ENCODE data around the gene GRIN2B.

The GRIN2B gene

DNA sequence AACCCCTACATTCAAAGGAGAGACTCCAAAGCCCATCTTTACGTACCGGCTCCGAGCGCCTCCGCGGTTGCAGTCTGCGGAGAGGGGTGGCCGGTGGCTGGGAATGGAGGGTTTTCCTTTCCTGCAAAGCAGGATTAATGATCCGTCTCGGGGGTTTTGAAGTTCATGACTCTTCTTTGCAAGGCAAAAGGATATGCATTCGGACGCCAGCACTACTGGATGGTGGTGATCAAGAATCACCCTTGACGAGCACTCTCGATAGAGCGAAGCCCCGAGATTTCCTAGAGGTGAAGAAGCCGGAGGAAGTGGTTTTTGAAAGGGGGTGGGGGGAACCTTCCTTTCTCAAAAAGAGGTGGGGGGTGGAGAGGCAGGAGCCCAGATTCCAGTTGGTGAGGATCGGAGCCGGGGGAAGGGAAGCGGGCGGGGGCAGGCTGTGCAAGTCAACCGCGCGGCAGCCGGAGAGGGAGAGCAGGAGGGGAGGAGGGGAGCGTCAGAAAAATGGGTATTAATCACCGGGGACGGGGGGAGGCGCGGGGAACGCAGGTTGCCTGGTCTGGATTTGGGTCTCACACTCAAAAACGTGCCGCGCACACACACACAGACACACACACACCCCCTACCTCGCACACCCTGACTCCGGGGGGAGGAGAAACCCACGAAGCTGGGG lies at the start of gene GRIN2B:
Gene GRIN2B, minus strand, starts transcription at position 307 of the 667 bp plus-strand sequence. CDS start 115,394 bp downstream, outside the sequence.
- no peak for DNase-seq (ENCODE audit: low spot score)

DNA sequence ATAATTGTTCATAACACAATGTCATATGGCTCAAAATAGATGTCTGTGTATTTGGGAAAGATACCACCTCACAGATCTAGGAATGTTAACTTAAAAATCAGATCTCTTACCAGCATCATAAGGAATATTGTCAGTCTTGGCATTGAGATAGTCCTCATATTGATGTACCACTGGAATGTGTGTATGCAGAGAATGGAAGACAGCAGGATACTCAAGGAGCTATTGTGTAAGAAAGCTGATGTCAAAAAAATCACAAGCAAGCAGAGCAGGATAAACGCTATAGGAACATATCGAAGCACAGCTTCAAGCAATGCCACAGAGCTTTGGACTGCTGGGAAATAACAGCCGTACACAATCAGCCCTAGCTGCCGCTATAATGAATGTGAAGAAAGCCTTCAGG lies 45.1 kb upstream of the GRIN2B start:
- DNase-seq (ENCODE audit: low spot score), result no peak

DNA sequence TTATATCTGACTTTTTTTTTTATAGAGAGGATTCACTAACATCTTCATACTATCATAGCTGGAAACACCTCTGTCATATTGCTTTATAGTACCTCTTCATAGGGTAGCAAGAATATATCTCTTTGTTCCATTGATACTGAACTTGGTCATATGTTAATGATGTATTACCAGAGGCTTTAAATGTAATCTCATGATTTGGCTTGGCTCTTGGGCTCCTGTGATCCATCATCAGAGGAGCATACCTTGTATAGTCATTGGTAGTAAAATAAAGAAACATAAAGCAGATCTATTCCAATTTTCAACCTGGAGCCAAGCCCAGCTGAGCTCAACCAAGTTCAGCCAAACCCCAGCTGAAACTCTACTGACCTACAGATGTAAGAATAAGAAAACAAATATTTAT lies 43.2 kb upstream of the GRIN2B start:
- DNase-seq (ENCODE audit: low spot score), result no peak

DNA sequence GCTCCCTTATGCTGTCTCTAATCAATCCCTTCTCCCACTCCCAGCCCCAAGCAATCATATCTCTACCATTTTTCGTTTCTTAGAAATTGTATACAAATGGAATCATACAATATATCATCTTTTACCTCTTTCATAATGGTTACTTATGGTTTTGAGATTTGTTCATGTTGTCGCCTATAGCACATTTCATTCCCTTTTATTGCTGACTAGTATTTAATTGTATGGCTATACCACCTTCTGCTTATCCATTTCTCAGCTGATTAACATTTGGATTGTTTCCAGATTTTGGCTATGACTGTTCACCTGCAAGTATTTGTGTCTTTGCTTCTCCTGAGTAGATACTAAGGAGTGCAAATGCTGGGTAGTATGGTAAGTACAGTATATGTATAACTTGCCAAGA lies 36.7 kb upstream of the GRIN2B start:
- no peak for DNase-seq (ENCODE audit: low spot score)

DNA sequence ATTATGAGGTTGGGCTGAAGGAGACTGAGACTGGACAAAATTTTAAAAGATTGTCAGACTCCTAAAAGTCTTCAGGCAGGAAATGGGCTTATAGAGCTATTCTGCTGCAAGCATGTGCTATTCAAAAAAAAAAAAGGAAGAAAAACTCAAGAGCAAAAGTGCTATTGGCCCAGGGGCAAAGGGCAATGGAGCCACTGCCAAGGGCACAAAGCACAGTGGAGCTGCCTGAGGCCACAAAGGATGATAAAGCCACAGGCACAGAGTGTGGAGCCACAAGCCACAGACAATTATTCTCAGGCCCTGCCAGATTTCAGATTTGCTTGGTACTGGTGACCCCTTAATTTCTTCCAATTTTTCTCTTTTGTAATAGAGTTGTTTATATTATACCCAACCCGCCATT lies 29.6 kb upstream of the GRIN2B start:
- DNase-seq (ENCODE audit: low spot score), result no peak

DNA sequence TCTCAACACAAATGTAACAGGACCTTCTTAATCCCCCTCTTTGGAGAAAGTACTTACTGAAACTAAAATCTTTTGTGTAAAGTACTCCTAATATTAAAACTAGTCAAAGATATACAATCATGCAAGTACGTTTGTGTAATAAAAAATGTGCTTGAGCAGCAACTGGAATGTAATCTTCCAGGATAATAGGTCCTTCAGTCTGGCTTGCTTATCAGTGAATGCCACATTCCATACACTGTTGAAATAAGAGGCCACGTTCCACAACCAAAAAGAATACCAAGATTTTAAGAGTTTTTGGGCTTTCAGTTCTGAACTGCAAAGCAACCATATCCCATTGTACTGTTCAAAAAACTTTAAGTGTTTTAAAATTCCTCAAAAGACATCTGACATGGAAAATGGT lies 26.2 kb upstream of the GRIN2B start:
- no peak for DNase-seq (ENCODE audit: low spot score)

DNA sequence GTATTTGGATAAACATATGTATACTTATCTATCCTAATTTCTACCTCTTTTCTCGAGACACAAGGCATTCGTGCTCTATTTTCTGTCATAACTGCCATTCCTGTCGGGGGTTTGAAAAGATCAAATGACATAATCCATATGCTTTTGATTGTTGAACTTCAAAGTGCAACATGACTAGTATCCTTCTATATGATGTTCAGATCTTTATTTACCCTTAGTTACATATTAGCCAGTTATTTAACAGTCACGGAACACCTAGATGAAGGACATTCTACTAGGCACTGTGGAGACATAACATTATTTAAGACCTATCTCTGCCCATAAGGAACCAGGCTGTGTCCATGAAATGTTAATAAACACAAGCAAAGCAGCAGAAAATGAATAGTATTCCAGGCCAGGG lies 11.2 kb upstream of the GRIN2B start:
- DNase-seq (ENCODE audit: low spot score), result no peak

DNA sequence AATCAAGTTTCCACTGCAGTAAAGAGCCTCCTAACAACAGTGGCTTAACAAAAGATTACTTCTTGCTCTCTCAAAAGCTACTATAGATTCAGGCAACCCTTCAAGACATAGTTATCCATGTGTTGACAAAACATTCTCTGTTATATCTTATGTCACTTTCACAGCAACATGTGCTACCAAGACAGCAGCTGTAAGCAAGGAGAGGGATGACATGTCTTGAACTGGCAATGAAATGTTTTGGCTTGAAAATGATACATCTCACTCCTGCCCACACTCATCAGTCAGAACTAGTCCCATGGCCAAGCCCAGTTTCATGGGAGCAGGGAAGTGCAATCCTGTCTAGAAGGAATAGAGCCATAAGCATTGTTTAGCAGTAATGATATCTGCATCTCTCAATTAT lies 10.7 kb upstream of the GRIN2B start:
- no peak for DNase-seq (ENCODE audit: low spot score)

DNA sequence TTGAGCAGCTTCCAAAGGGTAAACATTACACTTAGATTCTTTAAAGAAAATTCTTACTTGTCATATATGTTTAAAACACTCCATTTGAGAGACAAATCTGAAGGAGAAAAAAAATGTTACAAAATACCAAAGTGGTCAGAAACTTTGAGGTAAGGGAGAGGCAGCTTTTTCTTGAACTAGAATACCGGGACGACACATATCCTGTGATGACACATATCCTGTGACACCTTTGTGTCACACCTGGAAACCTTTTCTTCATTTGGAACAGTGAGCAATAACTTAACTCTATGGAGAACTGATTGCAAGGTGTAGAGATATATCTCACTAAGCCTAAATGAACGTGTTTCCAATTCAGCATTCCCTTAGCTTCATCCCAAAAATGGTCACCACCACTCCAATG lies 4.6 kb upstream of the GRIN2B start:
- DNase-seq (ENCODE audit: low spot score), result no peak

DNA sequence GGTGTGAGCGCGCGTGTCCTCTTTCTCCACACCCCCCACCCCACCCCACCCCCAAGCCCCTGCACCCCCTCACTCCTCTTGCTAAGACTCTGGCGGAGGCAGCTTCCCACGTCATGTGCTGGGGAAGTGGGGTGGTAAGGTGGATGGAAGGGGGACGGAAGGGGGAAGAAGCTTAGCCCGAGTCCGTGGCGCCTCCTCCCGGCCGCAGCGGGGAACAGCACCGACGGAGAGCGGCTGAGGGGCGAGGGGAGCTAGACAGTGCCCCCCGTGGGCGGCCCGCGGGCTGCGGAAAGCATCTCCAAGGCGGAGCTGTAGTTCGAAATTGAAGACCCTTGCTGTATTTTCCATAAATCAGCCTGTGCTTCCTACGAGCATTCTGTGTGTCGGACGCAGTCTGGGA lies 588 bp upstream of the GRIN2B start:
- no peak for DNase-seq (ENCODE audit: low spot score)

DNA sequence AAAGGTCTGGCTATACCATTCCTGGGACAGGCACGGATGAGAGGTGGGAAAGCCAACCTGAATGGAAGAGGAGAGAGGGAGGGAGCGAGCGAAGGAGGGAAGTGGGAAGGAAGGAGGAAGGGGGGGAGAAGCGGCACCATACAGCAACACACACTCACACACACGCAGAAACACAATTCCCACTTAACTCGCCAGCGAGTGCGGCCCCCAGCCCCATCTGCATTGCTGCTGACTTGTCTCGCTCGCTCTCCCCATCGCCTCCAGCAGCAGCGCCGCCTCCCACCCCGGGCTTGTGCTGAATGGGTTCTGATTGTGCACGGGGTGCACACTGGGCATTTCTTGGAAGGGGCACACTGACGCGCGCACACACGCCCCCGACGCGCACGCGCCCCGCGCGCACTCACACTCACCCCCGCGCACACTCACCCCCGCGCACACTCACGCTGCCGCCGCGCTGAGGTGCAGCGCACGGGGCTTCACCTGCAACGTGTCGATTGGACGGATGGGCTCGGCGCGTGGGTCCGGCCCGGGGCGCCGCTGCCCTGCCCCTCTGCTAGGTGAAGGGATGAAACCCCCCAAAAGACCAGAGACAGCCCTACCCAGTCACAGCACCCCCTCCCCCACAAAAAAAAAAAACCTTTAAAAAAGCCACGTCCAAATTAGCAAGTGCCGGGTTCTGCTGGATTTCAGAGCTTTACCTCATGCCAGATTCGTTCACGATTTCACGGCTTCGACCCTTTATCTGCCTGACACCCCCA lies 685 bp downstream of the GRIN2B start:
- DNase-seq (ENCODE audit: low spot score), result no peak

DNA sequence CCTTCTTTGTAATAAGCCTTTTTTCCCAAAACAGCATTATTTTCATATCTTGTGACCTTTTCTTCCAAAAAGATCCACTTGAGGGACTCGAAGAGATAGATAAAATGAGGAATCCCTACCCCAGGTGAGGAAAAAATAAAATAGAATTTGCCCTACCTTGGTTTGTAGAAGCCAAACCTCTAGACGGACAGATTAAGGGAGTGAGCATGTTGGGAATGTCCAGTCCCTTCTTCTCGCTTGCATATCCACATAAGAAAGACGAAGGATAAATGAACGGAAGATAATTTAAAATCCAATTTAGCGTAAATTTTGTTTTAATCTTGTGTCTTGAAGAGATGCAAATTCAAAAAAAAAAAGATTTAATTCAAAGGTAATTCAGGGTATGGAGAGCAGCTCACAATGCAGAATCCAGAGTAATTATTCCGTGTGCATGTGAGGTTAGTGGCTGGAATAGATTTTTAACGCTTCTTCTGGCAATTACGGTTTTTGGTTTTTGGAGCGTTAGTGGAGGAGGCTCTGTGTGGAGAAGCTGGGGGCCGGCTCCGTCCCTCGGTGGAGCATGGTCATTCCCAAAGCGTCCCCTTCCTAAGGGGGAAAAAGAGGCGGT lies 1.5 kb downstream of the GRIN2B start:
- no peak for DNase-seq (ENCODE audit: low spot score)

DNA sequence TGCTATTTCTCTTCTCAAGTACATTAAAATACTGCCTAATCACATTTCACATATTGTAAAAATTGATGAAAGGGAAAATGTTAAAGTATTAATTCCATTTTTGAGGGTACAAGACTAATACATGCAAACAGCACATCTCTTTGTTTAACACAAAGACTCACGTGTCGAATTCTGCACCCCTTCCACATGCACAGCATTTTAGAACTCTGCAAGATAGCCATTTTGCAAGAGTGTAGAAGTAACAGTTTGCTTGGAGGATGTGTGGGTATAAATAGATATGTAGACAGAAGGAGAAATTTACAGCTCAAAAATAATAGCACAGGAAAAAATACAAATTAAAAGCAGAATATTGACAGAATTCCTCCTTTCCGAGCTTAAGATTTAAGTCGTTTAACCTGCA lies 2.5 kb downstream of the GRIN2B start:
- DNase-seq (ENCODE audit: low spot score), result no peak

DNA sequence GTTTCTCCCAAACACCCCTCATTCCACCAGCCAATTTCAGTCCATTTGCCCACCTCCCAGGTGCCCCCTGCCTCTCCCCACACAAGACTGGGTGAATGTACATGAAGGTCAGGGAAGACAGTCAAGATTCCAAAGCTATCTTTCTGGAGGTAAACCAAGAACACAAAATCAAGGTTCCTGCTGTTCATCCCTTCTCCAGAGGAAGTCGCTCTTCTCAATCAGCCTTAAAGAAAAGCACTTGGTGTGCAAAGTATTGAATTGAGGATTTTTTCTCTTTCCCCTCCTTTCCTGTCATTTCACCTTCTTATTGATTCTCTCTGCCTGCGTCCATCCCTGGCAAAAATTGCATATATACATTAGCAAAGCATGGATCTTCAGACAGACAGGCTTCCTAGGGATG lies 4.5 kb downstream of the GRIN2B start:
- no peak for DNase-seq (ENCODE audit: low spot score)

DNA sequence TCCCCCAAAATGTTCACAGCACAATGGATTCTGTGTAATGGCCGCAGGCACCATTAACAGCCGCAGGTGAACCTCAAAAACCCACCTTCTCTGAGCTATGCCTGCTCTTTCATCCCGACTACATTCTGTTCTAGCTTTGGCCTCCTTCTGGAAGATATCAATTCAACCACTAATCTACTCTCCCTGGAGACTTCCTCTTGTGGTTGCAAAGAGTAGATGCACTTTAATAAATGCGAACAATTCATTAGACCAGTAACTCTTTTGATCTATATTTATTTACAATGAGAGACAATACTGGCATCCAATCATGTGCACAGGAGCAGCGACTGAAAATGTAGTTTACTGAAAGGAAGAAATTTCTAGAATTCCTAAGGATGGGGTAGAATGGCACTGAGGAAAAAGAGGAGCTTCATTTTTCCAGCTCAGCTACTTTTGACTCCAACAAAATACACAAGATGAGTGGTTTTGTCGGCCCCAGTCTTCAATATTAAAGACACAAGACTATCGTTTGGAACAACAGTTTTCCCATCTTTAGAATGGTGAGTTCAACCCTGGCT lies 5.3 kb downstream of the GRIN2B start:
- no peak for DNase-seq (ENCODE audit: low spot score)

DNA sequence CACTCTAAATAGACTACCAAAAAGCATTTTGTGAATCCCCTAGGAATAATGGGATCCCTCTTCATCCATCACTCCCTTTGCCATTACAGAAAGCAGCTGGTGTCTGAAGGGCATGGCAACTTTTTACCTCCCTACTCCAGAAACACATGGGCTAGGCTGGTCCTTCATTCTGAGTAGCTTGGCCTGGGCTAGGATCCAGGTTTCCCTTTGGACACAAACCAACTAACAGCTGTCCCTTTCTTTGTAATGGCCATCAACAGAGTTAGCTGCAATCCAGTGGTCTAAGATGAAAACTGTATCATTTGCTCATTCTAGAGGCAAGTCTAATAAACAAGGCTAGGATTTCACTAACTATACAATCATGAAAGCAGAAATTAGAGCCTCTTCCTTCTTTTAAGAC lies 7.4 kb downstream of the GRIN2B start:
- no peak for DNase-seq (ENCODE audit: low spot score)

DNA sequence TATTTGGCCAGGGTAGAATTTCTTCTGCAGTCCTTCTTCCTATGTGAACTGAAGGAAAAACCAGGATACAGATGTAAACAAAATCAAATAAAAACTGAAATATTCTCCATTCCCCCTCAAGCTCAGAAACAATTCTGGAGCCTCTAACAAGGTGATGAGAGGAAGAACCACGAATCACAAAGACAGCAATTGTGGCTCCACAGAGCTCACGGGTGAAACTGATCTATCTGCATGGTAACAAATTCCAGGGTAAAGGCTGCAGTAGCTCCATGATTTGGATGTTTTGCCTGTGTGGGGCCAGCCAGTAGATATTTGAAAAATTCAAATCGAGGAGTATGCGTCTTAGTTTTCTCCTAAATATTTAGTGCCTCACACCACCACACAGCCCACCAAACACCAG lies 10.6 kb downstream of the GRIN2B start:
- DNase-seq (ENCODE audit: low spot score), result no peak

DNA sequence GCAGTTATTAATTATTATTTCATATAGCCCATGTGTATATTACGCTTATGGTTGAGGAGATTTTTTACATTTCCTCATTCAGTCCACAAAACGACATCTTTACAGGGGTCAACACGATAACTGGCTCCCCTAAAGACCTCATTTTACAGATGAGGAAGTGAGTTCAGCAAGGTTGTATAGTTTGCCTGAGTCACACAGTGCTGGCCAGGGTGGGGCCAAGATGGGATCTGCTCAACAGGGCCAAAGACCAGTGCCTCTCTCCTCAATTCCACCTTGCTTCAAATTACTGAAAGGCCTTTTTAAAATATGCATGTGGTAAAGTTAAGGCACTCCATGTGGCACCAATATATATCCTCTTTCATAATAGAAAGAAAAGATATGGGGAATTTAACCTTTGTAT lies 13.1 kb downstream of the GRIN2B start:
- DNase-seq (ENCODE audit: low spot score), result no peak

DNA sequence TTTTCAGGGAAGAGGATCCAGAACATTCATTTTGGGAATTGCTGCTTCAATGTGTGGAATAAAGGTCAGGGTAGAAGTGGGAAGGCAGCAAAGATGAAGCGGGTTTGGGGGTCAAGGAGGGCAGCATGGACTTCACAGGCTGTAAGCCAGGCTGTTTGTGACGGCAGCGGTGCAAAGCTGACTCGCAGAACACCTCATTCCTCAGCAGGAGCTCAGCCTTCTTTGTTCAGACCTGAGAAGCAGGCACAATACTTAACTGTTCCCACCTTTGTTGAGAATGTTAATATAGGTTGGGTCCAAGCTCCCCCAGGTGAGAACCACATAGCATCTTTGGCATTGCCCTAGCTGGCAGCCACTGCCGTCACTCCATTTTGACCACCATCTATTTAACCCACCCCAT lies 16.7 kb downstream of the GRIN2B start:
- no peak for DNase-seq (ENCODE audit: low spot score)

DNA sequence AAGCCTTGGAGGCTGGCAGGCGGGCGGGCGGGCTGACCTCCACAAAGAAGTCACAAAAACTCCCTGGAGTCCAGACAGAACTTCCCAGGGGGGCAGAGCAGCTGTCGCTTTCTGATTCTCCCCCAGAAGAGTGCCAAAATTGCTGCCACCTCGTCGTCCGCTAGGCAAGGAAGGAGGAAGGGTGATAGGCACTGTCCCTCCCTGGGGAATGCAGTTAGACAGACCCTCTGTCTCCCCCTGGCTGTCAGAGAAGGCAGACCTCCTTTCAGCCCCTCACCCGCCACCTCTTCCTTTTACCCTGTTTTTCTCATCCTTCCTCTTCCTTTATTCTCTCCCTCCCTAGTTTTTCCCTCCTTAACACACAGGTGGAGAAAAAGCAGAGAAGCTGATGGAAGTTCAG lies 18.7 kb downstream of the GRIN2B start:
- no peak for DNase-seq (ENCODE audit: low spot score)

DNA sequence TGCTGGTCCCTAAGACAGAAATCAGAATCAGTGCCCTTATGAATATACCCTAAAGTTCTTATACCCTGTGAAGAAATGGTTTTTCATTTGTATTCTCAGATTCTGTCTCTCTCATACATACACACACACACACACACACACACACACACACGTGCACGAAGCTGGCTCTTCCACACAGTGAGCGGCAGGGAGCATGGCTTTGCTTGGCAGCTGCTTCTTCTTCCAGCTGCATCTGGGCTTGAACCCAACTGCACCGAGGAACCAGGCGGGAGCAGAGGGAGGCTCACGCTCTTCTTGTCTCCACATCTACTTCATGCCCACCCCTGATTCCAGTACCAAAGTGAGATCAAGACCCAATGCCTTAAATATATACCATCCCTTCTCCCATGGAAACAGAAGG lies 19.4 kb downstream of the GRIN2B start:
- no peak for DNase-seq (ENCODE audit: low spot score)

DNA sequence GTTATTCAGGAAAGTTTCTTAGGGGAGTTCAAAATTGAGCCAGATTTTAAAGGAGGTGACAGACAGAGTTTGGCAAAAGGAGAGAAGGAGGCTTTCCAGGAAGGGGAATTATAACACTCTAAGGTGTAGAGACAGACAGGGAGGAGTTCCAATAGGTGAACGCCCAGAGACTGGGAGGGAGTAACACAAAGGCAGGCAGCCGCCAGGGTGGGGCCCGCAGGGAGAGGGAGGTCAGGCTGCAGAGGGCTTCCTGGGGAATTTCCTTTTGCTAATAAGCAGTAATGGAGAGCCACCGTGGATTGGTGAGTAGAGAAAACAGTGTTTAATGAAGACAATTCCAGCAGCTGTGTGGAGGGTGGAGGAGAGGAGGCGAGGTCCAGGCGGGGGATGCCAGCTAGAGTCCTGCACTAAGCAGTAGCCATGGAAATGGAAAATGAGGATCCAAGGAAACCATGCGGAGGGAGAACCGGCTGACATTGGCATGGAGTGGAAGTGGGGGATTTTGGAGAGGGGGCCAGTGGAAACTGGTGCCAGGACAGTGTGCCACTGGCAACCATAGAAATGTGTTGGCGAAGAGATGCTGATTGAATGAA lies 22.2 kb downstream of the GRIN2B start:
- no peak for DNase-seq (ENCODE audit: low spot score)

DNA sequence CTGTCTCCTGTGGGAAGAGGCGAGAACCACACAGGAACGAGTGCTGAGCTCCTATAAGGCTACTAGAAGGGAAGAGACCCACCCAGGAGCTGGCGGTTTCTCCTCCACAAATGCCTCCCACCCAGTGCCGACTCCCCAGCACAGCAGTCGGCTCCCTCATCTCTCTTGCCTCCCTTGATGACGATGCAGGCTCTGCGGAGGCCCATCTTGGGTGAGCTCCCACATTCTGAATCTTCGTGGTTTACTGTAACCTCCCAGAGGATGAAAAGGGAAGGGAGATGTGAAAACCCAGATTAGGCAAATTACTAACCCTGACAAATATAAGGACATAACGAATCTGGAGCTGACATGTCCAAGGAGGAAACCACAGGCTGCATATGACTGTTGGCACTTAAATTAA lies 23.8 kb downstream of the GRIN2B start:
- DNase-seq (ENCODE audit: low spot score), result no peak

Measured in CD4-positive, alpha-beta T cell treated with Interleukin-15 for 4 hours (primary cell).